Measurements from ENCODE around the gene FAM111B. TPM values are rescaled to one million over a fixed set of nuclear protein-coding genes. Genes with fewer than 3 reads are reported as not detected.
"Not testable (repeated sequence)": the region's sequence is repeated elsewhere in the genome, so short reads cannot be mapped to it uniquely, and the experiment has no call there.

The FAM111B gene
- polyA plus RNA-seq, 1 donor (not counting 4 experiments of a cell fraction or from before 2014, with no cell fraction given): 5.3 TPM

DNA sequence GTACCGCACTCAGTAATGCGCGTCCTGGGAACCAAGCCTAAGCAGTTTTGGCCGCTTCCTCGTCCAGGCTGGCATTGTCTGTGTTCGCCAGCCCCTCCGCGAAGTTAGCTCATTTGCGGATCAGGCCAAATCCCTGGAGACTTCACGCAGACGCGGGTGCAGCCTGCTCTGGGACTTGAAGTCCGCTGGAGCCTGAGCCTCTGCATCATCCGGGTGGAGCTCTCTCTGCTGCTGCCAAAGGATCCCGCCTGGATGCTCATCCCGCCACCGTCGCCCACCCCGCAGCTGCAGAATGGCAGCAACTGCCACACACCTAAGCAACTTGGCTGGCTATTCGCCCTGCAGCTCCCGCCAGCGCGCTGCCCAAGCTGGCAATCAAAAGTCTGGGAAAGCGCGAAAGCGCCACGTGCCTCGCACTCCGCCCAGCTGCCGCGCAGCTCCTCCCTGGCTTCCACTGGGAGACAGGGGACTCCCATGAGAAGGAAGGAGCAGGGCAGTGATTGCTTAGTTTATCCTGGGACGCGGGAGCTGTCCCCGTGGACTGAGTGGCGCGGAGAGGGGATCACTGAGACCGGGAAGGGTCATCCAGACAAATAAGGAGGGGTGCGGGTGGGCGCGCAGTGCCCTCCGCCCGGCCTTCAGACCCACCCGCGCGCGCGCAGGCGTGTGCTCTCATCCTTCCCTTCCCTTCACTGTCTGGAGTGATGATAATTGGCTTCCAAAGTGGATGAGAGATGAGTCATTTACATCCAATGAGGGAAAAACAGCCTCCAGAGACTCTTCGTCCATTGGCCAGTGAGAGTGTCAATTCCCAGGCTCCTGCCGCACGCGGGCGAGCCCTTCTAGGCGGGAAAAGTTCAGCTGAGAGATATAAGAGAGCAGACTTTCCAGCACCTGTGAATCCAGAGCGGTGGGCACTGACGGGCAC lies 44.2 kb upstream of the FAM111B start:
- H3K79me2 ChIP-seq (ENCODE audit: control insufficient read depth, insufficient read depth, low read length): no peaks in the 10 kb centered on the region
- no peaks in the 10 kb centered on the region for H4K20me1 ChIP-seq (ENCODE audit: control insufficient read depth, extremely low read depth, insufficient read depth, low read length)
- H3K9ac ChIP-seq (ENCODE audit: control insufficient read depth, extremely low read depth, insufficient read depth, low read length): no peak overlapping the region
- H3K27ac ChIP-seq (ENCODE audit: control insufficient read depth, insufficient read depth, low read length): no peak overlapping the region
- H3K9me1 ChIP-seq (ENCODE audit: control insufficient read depth, extremely low read depth, insufficient read depth, low read length): no peaks in the 10 kb centered on the region
- no peak for TF ChIP-seq EZH2 (IDR thresholded peaks at IDR 0.05; ENCODE audit: low read length)
- no peak for TF ChIP-seq CTCF (optimal IDR thresholded peaks at IDR 0.05 in 1 of 3, IDR thresholded peaks at IDR 0.05 in 1 of 3, conservative IDR thresholded peaks at IDR 0.05 in 1 of 3; ENCODE audit: extremely low read depth in 1 of 3, insufficient read depth in 2 of 3, low read length in 3 of 3)
- no peaks in the 10 kb centered on the region for H3K36me3 ChIP-seq (ENCODE audit: control insufficient read depth in 2 of 2, extremely low read depth in 1 of 2, insufficient read depth in 2 of 2, low read length in 2 of 2)
- H3K4me1 ChIP-seq (ENCODE audit: control insufficient read depth, extremely low read depth, insufficient read depth, low read length): no peaks in the 10 kb centered on the region
- FAIRE-seq: no peak
- no peak overlapping the region for H2AFZ ChIP-seq (ENCODE audit: control insufficient read depth, low read length)
- dilution Hi-C loops (cut with MboI; ENCODE audit: extremely low pct_ligation_motif_present, low sequenced_read_pairs): no loop called here
- H3K4me3 ChIP-seq (ENCODE audit: control insufficient read depth in 2 of 3, extremely low read depth in 1 of 3, insufficient read depth in 2 of 3, low read depth in 1 of 3, low read length in 3 of 3): no peak overlapping the region
- H3K9me3 ChIP-seq (ENCODE audit: control insufficient read depth, low read depth, low read length): no peaks in the 10 kb centered on the region
- H3K4me2 ChIP-seq (ENCODE audit: control insufficient read depth, extremely low read depth, insufficient read depth, low read depth, low read length): no peak overlapping the region
- peaks cover 17% of the 10 kb centered on the region for H3K27me3 ChIP-seq (ENCODE audit: control insufficient read depth, extremely low read depth, insufficient read depth, low read length)
- DNase-seq (ENCODE audit: low read depth, low spot score): no peak

DNA sequence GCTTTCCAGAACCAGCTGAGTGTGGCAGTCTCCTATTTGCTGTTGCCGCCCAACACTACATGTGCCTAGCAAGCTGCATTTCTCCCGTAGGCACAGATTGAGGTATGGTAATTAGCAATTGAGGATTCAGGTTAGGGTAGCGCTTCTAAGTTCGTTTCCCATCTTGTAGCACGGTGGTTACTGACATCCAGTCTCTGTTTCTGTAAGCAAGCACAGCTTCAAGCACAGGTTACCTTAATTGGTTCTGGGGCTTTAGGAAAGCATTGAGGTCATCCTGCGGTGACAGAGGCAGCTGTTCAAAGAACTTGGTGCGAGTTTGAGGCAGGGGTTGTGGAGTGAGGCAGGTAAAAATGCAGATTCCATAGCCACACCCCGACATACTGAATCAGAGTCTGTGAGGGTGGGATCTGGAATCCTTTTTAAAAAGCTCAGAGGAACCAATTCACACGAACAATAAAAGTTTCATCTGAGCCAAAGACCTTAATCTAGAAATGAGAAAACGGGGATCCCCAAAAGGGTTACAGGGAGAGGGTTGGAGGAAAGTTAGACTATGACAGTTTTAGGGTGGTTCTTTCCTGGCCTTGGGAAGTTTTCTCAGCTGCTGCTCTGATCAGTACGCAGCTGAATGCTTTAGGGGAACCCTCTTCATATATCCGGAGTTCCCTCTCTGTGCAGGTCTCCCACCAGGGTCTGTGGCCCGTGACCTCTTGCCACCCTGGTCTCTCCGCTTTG lies 42.9 kb upstream of the FAM111B start:
- DNase-seq (ENCODE audit: low read depth, low spot score); H3K9me1 ChIP-seq (ENCODE audit: control insufficient read depth, extremely low read depth, insufficient read depth, low read length); FAIRE-seq; H3K9ac ChIP-seq (ENCODE audit: control insufficient read depth, extremely low read depth, insufficient read depth, low read length); H3K9me3 ChIP-seq (ENCODE audit: control insufficient read depth, low read depth, low read length); H4K20me1 ChIP-seq (ENCODE audit: control insufficient read depth, extremely low read depth, insufficient read depth, low read length); H2AFZ ChIP-seq (ENCODE audit: control insufficient read depth, low read length); H3K4me1 ChIP-seq (ENCODE audit: control insufficient read depth, extremely low read depth, insufficient read depth, low read length); H3K4me3 ChIP-seq (ENCODE audit: control insufficient read depth in 2 of 3, extremely low read depth in 1 of 3, insufficient read depth in 2 of 3, low read depth in 1 of 3, low read length in 3 of 3); H3K27ac ChIP-seq (ENCODE audit: control insufficient read depth, insufficient read depth, low read length); dilution Hi-C loops (cut with MboI; ENCODE audit: extremely low pct_ligation_motif_present, low sequenced_read_pairs); H3K79me2 ChIP-seq (ENCODE audit: control insufficient read depth, insufficient read depth, low read length); H3K36me3 ChIP-seq (ENCODE audit: control insufficient read depth in 2 of 2, extremely low read depth in 1 of 2, insufficient read depth in 2 of 2, low read length in 2 of 2); H3K4me2 ChIP-seq (ENCODE audit: control insufficient read depth, extremely low read depth, insufficient read depth, low read depth, low read length): not testable (repeated sequence)
- peaks cover 17% of the 10 kb centered on the region for H3K27me3 ChIP-seq (ENCODE audit: control insufficient read depth, extremely low read depth, insufficient read depth, low read length)
